Lung (tissue), 12 donors: ENCODE results near the gene AKAP6. TPM values are rescaled to one million over a fixed set of nuclear protein-coding genes. Genes with fewer than 3 reads are reported as not detected.

Experiments used
- ATAC-seq: fragments of 200-7000 bp; cut with Tn5 transposase; one replicate; pipeline ENCODE4 v1.9.1; 2020; ENCODE audit warnings: moderate number of reproducible peaks; ENCODE audit not compliant: insufficient read depth, low FRiP score
- DNase-seq, 3 donors: peaks; one replicate each; pipeline ENCODE4 v3.0.0-alpha.2; 2013 to 2017
- H3K27ac ChIP-seq, 2 donors: one replicate each; pipeline ENCODE4 v1.5.1; 2013; ENCODE audit warnings: mild to moderate bottlenecking in 2 of 2, moderate library complexity in 2 of 2, control low read depth in 1 of 2, inconsistent platforms in 1 of 2, low read depth in 1 of 2, low read length in 1 of 2
- H3K27me3 ChIP-seq, 3 donors: one replicate each; pipeline ENCODE4 v1.5.1; 2013; ENCODE audit warnings: low read length in 2 of 3; ENCODE audit not compliant: control insufficient read depth in 3 of 3, insufficient read depth in 3 of 3
- H3K36me3 ChIP-seq, 4 donors: one replicate each; pipeline ENCODE4 v1.5.1; 2013; ENCODE audit warnings: low read length in 4 of 4, mild to moderate bottlenecking in 1 of 4, moderate library complexity in 1 of 4; ENCODE audit not compliant: control insufficient read depth in 4 of 4, insufficient read depth in 4 of 4
- H3K4me1 ChIP-seq, 5 donors: one replicate each; pipeline ENCODE4 v1.5.1; 2013; ENCODE audit warnings: low read length in 5 of 5, mild to moderate bottlenecking in 2 of 5, moderate library complexity in 1 of 5; ENCODE audit not compliant: control insufficient read depth in 5 of 5, insufficient read depth in 5 of 5
- H3K4me3 ChIP-seq: one replicate; pipeline ENCODE4 v1.5.1; 2013; ENCODE audit warnings: mild to moderate bottlenecking, control low read depth, moderate library complexity
- H3K9ac ChIP-seq, 2 donors: one replicate each; pipeline ENCODE4 v1.5.1; 2013; ENCODE audit warnings: low read length in 2 of 2, control low read depth in 1 of 2; ENCODE audit not compliant: insufficient read depth in 1 of 2
- H3K9me3 ChIP-seq, 4 donors: one replicate each; pipeline ENCODE4 v1.5.1; 2013; ENCODE audit warnings: low read length in 3 of 4, mild to moderate bottlenecking in 1 of 4, moderate library complexity in 1 of 4; ENCODE audit not compliant: control insufficient read depth in 4 of 4, insufficient read depth in 3 of 4
- WGBS, 2 donors: extraction: QIAGEN DNeasy Blood & Tissue Kit; methylation state at CpG; one replicate each; pipeline ENCODE4 v1.1.7; 2013; 5-methylcytosine and 5-hydroxymethylcytosine counted together
- polyA plus RNA-seq, 2 donors: library from polyadenylated mRNA; stranded (reverse); fragments of 200-250 nt; gene quantifications; one replicate each; pipeline ENCODE4 v1.2.1, GENCODE V29; 2013
- total RNA-seq, 2 donors: library from RNA; depleted of rRNA in 1 of 2; stranded (reverse); fragments of >200 nt in 1 of 2; gene quantifications; one replicate each; pipeline ENCODE4 v1.2.1, GENCODE V29; 2014 to 2021
- TF ChIP-seq, protein P1 (sequence below): IDR thresholded peaks from 2 replicates; pipeline ENCODE4 v1.5.1; 2012; ENCODE audit warnings: mild to moderate bottlenecking; ENCODE audit errors: control extremely low read depth, extremely low read depth
- donor health status: control.
- donor health status: control.
- donor health status: Bipolar disorder and iron deficiency.
- donor health status: healthy.
- donor health status: DM: yes; HTN: yes; CAD: no.

AKAP6 gene
- total and polyA plus RNA-seq, 4 donors = 1.5 to 27.1 (median 7.7) TPM

DNA sequence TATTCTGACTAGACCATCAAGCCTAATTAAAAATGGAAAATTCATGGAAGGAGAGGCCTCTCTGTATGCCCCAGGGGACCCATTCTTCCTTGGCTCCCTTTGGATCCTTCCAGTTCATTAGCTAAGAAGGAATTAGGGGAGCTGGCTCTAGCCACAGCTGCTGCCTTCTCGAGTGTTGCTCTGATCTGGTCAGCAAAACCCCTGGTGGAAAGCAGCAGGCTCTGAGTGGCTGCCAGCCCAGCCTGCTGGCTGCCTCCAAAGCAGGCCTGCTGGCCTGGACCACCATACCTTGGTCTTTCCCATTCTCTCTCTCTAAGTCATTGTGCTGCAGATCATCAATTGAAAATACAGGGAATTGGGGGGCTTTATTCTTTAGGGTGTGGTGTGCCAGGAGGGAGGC, 29.0 kb upstream of the AKAP6 start:
- Histone ChIP-seq H3K9ac (no peak overlapping the region), H3K9me3 (no peaks in the 10 kb centered on the region), H3K4me1 (peaks cover 0 to 2% (median 0%) of the 10 kb centered on the region in 5 donors), H3K4me3 (no peak overlapping the region), H3K36me3 (no peaks in the 10 kb centered on the region), H3K27me3 (no peaks in the 10 kb centered on the region), H3K27ac (no peak overlapping the region)
- 47 to 81% methylated on average over 1 of the region's 1 CpG for whole genome bisulfite sequencing, 2 donors
- no peak for DNase-seq
- no peak for ATAC-seq
- TF ChIP-seq, protein P1, sequence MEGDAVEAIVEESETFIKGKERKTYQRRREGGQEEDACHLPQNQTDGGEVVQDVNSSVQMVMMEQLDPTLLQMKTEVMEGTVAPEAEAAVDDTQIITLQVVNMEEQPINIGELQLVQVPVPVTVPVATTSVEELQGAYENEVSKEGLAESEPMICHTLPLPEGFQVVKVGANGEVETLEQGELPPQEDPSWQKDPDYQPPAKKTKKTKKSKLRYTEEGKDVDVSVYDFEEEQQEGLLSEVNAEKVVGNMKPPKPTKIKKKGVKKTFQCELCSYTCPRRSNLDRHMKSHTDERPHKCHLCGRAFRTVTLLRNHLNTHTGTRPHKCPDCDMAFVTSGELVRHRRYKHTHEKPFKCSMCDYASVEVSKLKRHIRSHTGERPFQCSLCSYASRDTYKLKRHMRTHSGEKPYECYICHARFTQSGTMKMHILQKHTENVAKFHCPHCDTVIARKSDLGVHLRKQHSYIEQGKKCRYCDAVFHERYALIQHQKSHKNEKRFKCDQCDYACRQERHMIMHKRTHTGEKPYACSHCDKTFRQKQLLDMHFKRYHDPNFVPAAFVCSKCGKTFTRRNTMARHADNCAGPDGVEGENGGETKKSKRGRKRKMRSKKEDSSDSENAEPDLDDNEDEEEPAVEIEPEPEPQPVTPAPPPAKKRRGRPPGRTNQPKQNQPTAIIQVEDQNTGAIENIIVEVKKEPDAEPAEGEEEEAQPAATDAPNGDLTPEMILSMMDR = no peak

DNA sequence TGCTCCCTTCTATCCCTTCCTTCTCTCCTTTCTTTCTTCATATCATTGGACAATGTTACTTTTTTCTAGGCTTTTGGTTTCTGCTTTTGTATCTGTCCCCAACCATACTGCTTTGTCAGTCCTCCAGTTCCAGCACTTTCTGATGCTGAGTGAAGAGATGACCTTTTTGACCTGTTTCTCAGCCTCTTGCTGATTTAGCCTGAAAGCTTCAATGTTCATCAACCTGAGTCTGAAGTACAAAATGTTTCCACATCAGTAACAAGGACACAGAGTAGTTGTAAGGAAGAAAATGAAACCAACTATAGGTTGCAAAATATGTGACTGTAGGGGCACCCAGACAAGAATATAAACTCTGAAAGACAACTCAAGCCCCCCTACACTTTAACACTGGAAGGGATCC, 25.2 kb upstream of the AKAP6 start:
- Histone ChIP-seq H3K4me1 (peaks cover 0 to 2% (median 0%) of the 10 kb centered on the region in 5 donors), H3K9ac (no peak overlapping the region), H3K36me3 (no peaks in the 10 kb centered on the region), H3K27ac (no peak overlapping the region), H3K9me3 (no peaks in the 10 kb centered on the region), H3K4me3 (no peak overlapping the region), H3K27me3 (no peaks in the 10 kb centered on the region)
- no peak for ATAC-seq
- no peak for DNase-seq
- TF ChIP-seq, protein P1 = no peak

DNA sequence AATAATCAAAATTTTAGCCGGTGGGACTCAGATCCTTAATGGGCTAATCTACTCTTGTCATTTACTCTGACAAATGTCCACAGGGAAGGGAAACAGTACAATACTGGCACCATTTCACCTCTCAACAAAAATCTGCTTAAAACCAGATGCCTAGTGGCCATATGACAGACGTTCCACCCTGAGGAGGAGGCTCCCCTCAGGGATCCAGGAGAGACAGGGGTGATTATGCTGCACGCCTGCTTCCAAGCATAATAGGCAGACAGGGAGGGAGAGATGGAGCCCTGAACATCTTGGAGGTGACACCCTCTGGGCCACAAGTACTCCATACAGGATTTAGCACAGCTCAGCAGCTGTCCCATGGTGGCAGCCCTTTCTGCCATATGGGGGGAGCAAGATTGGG, 24.8 kb upstream of the AKAP6 start:
- 74 to 79% methylated on average over 3 of the region's 3 CpGs for WGBS, 2 donors
- H3K9me3 ChIP-seq = no peaks in the 10 kb centered on the region
- no peaks in the 10 kb centered on the region for H3K36me3 ChIP-seq
- H3K27ac ChIP-seq = no peak overlapping the region
- peaks cover 0 to 2% (median 0%) of the 10 kb centered on the region in 5 donors for H3K4me1 ChIP-seq
- TF ChIP-seq, protein P1 = no peak
- H3K4me3 ChIP-seq = no peak overlapping the region
- DNase-seq = no peak
- no peaks in the 10 kb centered on the region for H3K27me3 ChIP-seq
- ATAC-seq = no peak
- no peak overlapping the region for H3K9ac ChIP-seq

DNA sequence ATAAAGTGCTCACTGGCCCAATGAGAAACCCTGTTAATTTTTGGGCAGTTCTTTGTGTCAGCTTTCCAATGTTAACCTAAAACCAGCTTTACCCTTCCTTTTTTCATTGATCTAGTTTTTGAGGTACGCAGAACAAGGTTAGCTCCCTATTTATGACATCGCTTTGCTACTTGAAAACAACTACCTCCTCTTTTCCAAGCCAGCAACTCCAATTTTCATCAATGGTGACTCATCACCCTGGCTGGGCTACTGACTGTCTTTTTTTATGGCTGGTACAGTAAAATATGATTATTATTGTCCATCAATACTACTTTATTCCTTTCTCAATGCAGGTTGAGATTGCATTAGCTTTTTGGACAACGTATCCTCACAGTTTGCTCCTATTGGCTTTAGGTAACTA, 22.5 kb upstream of the AKAP6 start:
- H3K4me1 ChIP-seq = peaks cover 0 to 2% (median 0%) of the 10 kb centered on the region in 5 donors
- ATAC-seq (no peak), DNase-seq (no peak)
- H3K4me3 ChIP-seq = no peak overlapping the region
- H3K27ac ChIP-seq = no peak overlapping the region
- no peaks in the 10 kb centered on the region for H3K9me3 ChIP-seq
- no peaks in the 10 kb centered on the region for H3K36me3 ChIP-seq
- TF ChIP-seq, protein P1 = no peak
- WGBS, 2 donors = 94 to 96% methylated on average over 3 of the region's 3 CpGs
- no peaks in the 10 kb centered on the region for H3K27me3 ChIP-seq
- no peak overlapping the region for H3K9ac ChIP-seq
